HG03196 (cell line): Measurements from ENCODE around the gene TFAP2A.

ENCODE experiments used
- ATAC-seq: cut with Tn5 transposase; IDR thresholded peaks from one replicate; pipeline ENCODE4 v1.9.1; 2021; ENCODE audit not compliant: unreplicated experiment

Gene TFAP2A

GRCh38 chr6:10426781-10427279, 12.0 kb upstream of the TFAP2A start:
- ATAC-seq: no peak

- peak; percentile 39 for ATAC-seq
These were observed 11.3 kb upstream of the TFAP2A start for GRCh38 chr6:10425975-10426780.

- no peak for ATAC-seq
These were observed 10.5 kb upstream of the TFAP2A start for GRCh38 chr6:10425176-10425974.

- ATAC-seq: no peak
These were observed 9.2 kb upstream of the TFAP2A start for GRCh38 chr6:10424040-10424439.

- ATAC-seq: no peak
These were observed 7.8 kb upstream of the TFAP2A start for GRCh38 chr6:10422737-10423034.

GRCh38 chr6:10421921-10422736, 7.3 kb upstream of the TFAP2A start:
- ATAC-seq: no peak

GRCh38 chr6:10421158-10421920, 6.5 kb upstream of the TFAP2A start:
- ATAC-seq: no peak

- ATAC-seq: no peak
These were observed 5.8 kb upstream of the TFAP2A start for GRCh38 chr6:10420546-10421157.

GRCh38 chr6:10419749-10420545, 5.1 kb upstream of the TFAP2A start:
- no peak for ATAC-seq

- no peak for ATAC-seq
These were observed 4.2 kb upstream of the TFAP2A start for GRCh38 chr6:10418862-10419748.

GRCh38 chr6:10418361-10418861, 3.5 kb upstream of the TFAP2A start:
- ATAC-seq: no peak

- no peak for ATAC-seq
These were observed 2.8 kb upstream of the TFAP2A start for GRCh38 chr6:10417681-10418104.

- ATAC-seq: no peak
These were observed 2.2 kb upstream of the TFAP2A start for GRCh38 chr6:10416863-10417641.

GRCh38 chr6:10416516-10416862, 1.6 kb upstream of the TFAP2A start:
- no peak for ATAC-seq

GRCh38 chr6:10415617-10416480, 975 bp upstream of the TFAP2A start:
- ATAC-seq: no peak

- ATAC-seq: no peak
These were observed 780 bp downstream of the TFAP2A start for GRCh38 chr6:10413850-10414738.
